IMR-90 (cell line): ENCODE data around the gene BLTP2. TPM values are rescaled to one million over a fixed set of nuclear protein-coding genes. Genes with fewer than 3 reads are reported as not detected.

Experiments
- ATAC-seq: fragments of 200-7000 bp; cut with Tn5 transposase; 2 replicates; pipeline ENCODE4 v1.9.1; 2020; ENCODE audit warnings: low read depth, mild to moderate bottlenecking, moderate library complexity
- BruUV-seq: library from RNA; stranded (reverse); fragments of 400-500 nt; replicated peaks from 2 replicates; lab custom pipeline; 2021; lab: Mats Ljungman, UMichigan
- CTCF ChIA-PET: fragments of 300-600 bp; formaldehyde crosslinking; extraction: SDS; loops from one replicate; lab custom pipeline; 2021; ENCODE audit warnings: antibody characterized with exemption; lab: Yijun Ruan, JAX
- POLR2A ChIA-PET: fragments of 300-600 bp; sonication (Branson Sonifier 250); formaldehyde crosslinking; loops from one replicate; lab custom pipeline; 2022; ENCODE audit warnings: antibody characterized with exemption; ENCODE audit not compliant: unreplicated experiment; lab: Charles Lee
- DNase-seq: peaks from one replicate; pipeline ENCODE4 v3.0.0; 2013
- H2AFZ ChIP-seq: replicated peaks from 2 replicates; pipeline ENCODE3; 2013; ENCODE audit warnings: low read length, mild to moderate bottlenecking; ENCODE audit not compliant: poor library complexity
- H2AK5ac ChIP-seq: 2 replicates; pipeline ENCODE4 v1.6.1; 2013; ENCODE audit warnings: low read depth, low read length, inconsistent platforms
- H2AK9ac ChIP-seq: replicated peaks from 2 replicates; pipeline ENCODE3; 2013; ENCODE audit warnings: mild to moderate bottlenecking, low read depth, low read length, moderate library complexity; ENCODE audit not compliant: poor library complexity
- H2BK120ac ChIP-seq: 2 replicates; pipeline ENCODE4 v1.6.1; 2013; ENCODE audit warnings: low read depth, low read length, inconsistent platforms
- H2BK15ac ChIP-seq: 3 replicates; pipeline ENCODE4 v1.6.1; 2013; ENCODE audit warnings: low read depth, low read length, inconsistent platforms
- H2BK20ac ChIP-seq: 2 replicates; pipeline ENCODE4 v1.6.1; 2013; ENCODE audit warnings: low read depth, mild to moderate bottlenecking, inconsistent platforms, low read length, moderate library complexity
- H2BK5ac ChIP-seq: 2 replicates; pipeline ENCODE4 v1.6.1; 2013; ENCODE audit warnings: mild to moderate bottlenecking, low read depth, low read length, inconsistent platforms; ENCODE audit not compliant: poor library complexity, severe bottlenecking
- H3K14ac ChIP-seq: replicated peaks from 2 replicates; pipeline ENCODE4 v1.6.1; 2013; ENCODE audit warnings: low read depth, low read length, inconsistent platforms
- H3K18ac ChIP-seq: 2 replicates; pipeline ENCODE4 v1.6.1; 2013; ENCODE audit warnings: low read depth, low read length, control low read depth
- H3K23ac ChIP-seq: 2 replicates; pipeline ENCODE4 v1.6.1; 2013; ENCODE audit warnings: low read depth, low read length, inconsistent platforms
- H3K27ac ChIP-seq: 2 replicates; pipeline ENCODE4 v1.5.1; 2013; ENCODE audit warnings: mild to moderate bottlenecking, control low read depth, low read length; ENCODE audit not compliant: insufficient read depth
- H3K27me3 ChIP-seq: 2 replicates; pipeline ENCODE4 v1.6.1; 2013; ENCODE audit warnings: low read length; ENCODE audit not compliant: control insufficient read depth, insufficient read depth
- H3K36me3 ChIP-seq: 2 replicates; pipeline ENCODE4 v1.6.1; 2013; ENCODE audit warnings: low read length, mixed read lengths; ENCODE audit not compliant: control insufficient read depth, insufficient read depth
- H3K4ac ChIP-seq: 2 replicates; pipeline ENCODE4 v1.6.1; 2013; ENCODE audit warnings: low read depth, low read length, inconsistent platforms
- H3K4me1 ChIP-seq: 2 replicates; pipeline ENCODE4 v1.6.1; 2013; ENCODE audit warnings: low read length, mixed read lengths; ENCODE audit not compliant: control insufficient read depth, insufficient read depth
- H3K4me2 ChIP-seq: 2 replicates; pipeline ENCODE4 v1.6.1; 2013; ENCODE audit warnings: low read depth, mild to moderate bottlenecking, control low read depth, low read length, moderate library complexity
- H3K4me3 ChIP-seq: 2 replicates; pipeline ENCODE4 v1.5.1; 2013; ENCODE audit warnings: low read depth, mild to moderate bottlenecking, control low read depth, low read length, moderate library complexity; ENCODE audit not compliant: insufficient read depth
- H3K56ac ChIP-seq: 2 replicates; pipeline ENCODE4 v1.6.1; 2013; ENCODE audit warnings: low read length, inconsistent platforms; ENCODE audit not compliant: insufficient read depth; ENCODE audit errors: extremely low read depth
- H3K79me1 ChIP-seq, 2 experiments: 2 replicates each; pipeline ENCODE4 v1.6.1; 2013; ENCODE audit warnings: low read length in 2 of 2, inconsistent platforms in 1 of 2, low read depth in 1 of 2
- H3K9ac ChIP-seq: 2 replicates; pipeline ENCODE4 v1.6.1; 2013; ENCODE audit warnings: low read depth, low read length, control low read depth
- H3K9me1 ChIP-seq: 2 replicates; pipeline ENCODE4 v1.6.1; 2013; ENCODE audit warnings: low read length, inconsistent platforms; ENCODE audit not compliant: insufficient read depth
- H3K9me3 ChIP-seq: 2 replicates; pipeline ENCODE4 v1.6.1; 2013; ENCODE audit warnings: low read length; ENCODE audit not compliant: control insufficient read depth, insufficient read depth
- H4K20me1 ChIP-seq: 2 replicates; pipeline ENCODE4 v1.6.1; 2013; ENCODE audit warnings: low read length, inconsistent platforms; ENCODE audit not compliant: insufficient read depth
- H4K5ac ChIP-seq: 2 replicates; pipeline ENCODE4 v1.6.1; 2013; ENCODE audit warnings: mild to moderate bottlenecking, low read depth, low read length, control low read depth
- H4K8ac ChIP-seq, 2 experiments: 2 replicates each; pipeline ENCODE4 v1.6.1; 2013; ENCODE audit warnings: low read depth in 2 of 2, low read length in 2 of 2, control low read depth in 1 of 2, inconsistent platforms in 1 of 2
- H4K91ac ChIP-seq: 2 replicates; pipeline ENCODE4 v1.6.1; 2013; ENCODE audit warnings: low read depth, low read length, inconsistent platforms; ENCODE audit not compliant: insufficient read depth
- ELK1 ChIP-seq: fragments of 150-350 bp; IDR thresholded peaks from 2 replicates; pipeline ENCODE4 v1.6.1; 2016; ENCODE audit warnings: low read depth, mild to moderate bottlenecking, low read length, moderate library complexity, borderline replicate concordance
- USF2 ChIP-seq: fragments of 150-350 bp; IDR thresholded peaks from 2 replicates; pipeline ENCODE4 v1.6.1; 2017; ENCODE audit warnings: mild to moderate bottlenecking, antibody characterized with exemption, low read length, low read depth
- WGBS, 2 experiments: methylation state at CpG; one replicate each; pipeline versions ENCODE4 v1.1.5 to v1.1.7; 2013; ENCODE audit warnings: missing lambda C conversion rate in 2 of 2; ENCODE audit not compliant: insufficient read length in 1 of 2; ENCODE audit errors: extremely low coverage in 2 of 2; 5-methylcytosine and 5-hydroxymethylcytosine counted together
- dilution Hi-C: fragments of 300-500 bp; cut with HindIII; formaldehyde crosslinking; loops from one replicate; pipeline ENCODE4 v1.14.3; 2018; ENCODE audit warnings: low sequenced_read_pairs; ENCODE audit not compliant: unreplicated experiment
- in situ Hi-C: fragments of 300-500 bp; cut with MboI; formaldehyde crosslinking; loops from 3 replicates; pipeline ENCODE4 v1.14.3; 2019; ENCODE audit warnings: low sequenced_read_pairs, inconsistent platforms, mixed read lengths
- intact Hi-C: fragments of 100-400 bp; cut with micrococcal nuclease; formaldehyde crosslinking; loops from 2 replicates; pipeline ENCODE4 v1.10.0; 2022
- polyA plus RNA-seq, 3 experiments: library from polyadenylated mRNA; depleted of rRNA; stranded (reverse); fragments of >200 nt; gene quantifications; 2 replicates each; pipeline ENCODE4 v1.2.3, GENCODE V29; 2012; ENCODE audit warnings: low replicate concordance in 1 of 3
- total RNA-seq: library from RNA; depleted of rRNA; stranded (reverse); fragments of >200 nt; gene quantifications from 2 replicates; pipeline ENCODE4 v1.2.3, GENCODE V29; 2012

The BLTP2 gene
- total and polyA plus RNA-seq, 2 of the 4 experiments (the other 2 are of a cell fraction): 42.3 to 174 TPM

DNA sequence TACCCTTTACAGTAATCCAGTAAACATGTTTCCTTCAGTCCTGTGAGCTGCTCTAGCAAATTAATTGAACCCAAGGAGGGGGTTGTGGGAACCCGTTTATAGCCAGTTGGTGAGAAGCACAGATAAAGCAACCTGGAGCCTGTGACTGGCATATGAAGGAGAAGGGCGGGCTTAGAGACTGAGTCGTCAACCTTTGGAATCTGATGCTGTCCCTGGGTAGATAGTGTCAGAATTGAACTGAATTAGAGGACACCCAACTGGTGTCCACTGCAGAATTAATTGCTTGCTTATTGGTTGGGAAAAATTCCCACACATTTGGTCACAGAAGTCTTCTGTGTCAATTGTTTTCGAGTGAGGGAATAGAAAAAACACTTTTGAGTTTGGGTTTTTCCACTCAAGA is 18.1 kb downstream of the BLTP2 start:
- dilution Hi-C loops (no loop called here), in situ Hi-C loops (no loop called here), intact Hi-C loops (no loop called here)
- H2AK9ac ChIP-seq: no peak overlapping the region
- H3K79me1 ChIP-seq: peaks cover 3 to 15% of the 10 kb centered on the region in 2 experiments; a peak in 2 of 4 replicates
- H3K4me3 ChIP-seq: no peak overlapping the region
- no peak overlapping the region for H2BK5ac ChIP-seq
- peaks cover 39% of the 10 kb centered on the region for H3K36me3 ChIP-seq
- H3K9me3 ChIP-seq: no peaks in the 10 kb centered on the region
- H3K27ac ChIP-seq: no peak overlapping the region
- H4K91ac ChIP-seq: no peak overlapping the region
- no peak overlapping the region for H3K4me2 ChIP-seq
- no peak overlapping the region for H2BK20ac ChIP-seq
- H3K4ac ChIP-seq: no peak overlapping the region
- ChIA-PET CTCF (no interaction called here), POLR2A (no interaction called here)
- no peaks in the 10 kb centered on the region; the same call in 1 of the 2 replicates for H4K20me1 ChIP-seq
- no peak overlapping the region for H3K14ac ChIP-seq
- H3K9me1 ChIP-seq: no peaks in the 10 kb centered on the region
- H3K27me3 ChIP-seq: no peaks in the 10 kb centered on the region
- DNase-seq (no peak), ATAC-seq (no peak)
- H2BK15ac ChIP-seq: no peak overlapping the region
- H4K8ac ChIP-seq: no peak overlapping the region
- H3K23ac ChIP-seq: no peak overlapping the region
- H3K9ac ChIP-seq: no peak overlapping the region
- WGBS, 2 experiments: no CpG with 5 or more reads among the region's 4 CpGs
- H3K4me1 ChIP-seq: no peaks in the 10 kb centered on the region
- no peak overlapping the region for H2BK120ac ChIP-seq
- BruUV-seq: no TSS peak
- H3K56ac ChIP-seq: no peak overlapping the region
- H3K18ac ChIP-seq: no peak overlapping the region
- TF ChIP-seq ELK1 (no peak), USF2 (no peak)
- no peak overlapping the region for H4K5ac ChIP-seq
- no peak overlapping the region for H2AK5ac ChIP-seq
- H2AFZ ChIP-seq: no peak overlapping the region
